BE2C (cell line): ENCODE data around the gene RASL10B.
"Not testable (repeated sequence)": the region's sequence is repeated elsewhere in the genome, so short reads cannot be mapped to it uniquely, and the experiment has no call there.

Experiments used
- DNase-seq: peaks from one replicate; pipeline ENCODE4 v3.0.0-alpha.2; 2020
- H3K27me3 ChIP-seq: fragments of 250-450 bp; sonication (Bioruptor Pico); 2 replicates; pipeline ENCODE4 v1.5.1; 2020; ENCODE audit warnings: mild to moderate bottlenecking
- H3K36me3 ChIP-seq: fragments of 250-450 bp; sonication (Bioruptor Pico); 2 replicates; pipeline ENCODE4 v1.5.1; 2020; ENCODE audit warnings: mild to moderate bottlenecking
- H3K4me1 ChIP-seq: fragments of 250-450 bp; sonication (Bioruptor Pico); 2 replicates; pipeline ENCODE4 v1.5.1; 2020
- H3K4me3 ChIP-seq: 2 replicates; pipeline ENCODE4 v1.5.1; 2011; ENCODE audit warnings: low read depth, low read length
- H3K9me3 ChIP-seq: fragments of 250-450 bp; sonication (Bioruptor Pico); 2 replicates; pipeline ENCODE4 v1.5.1; 2020
- CTCF ChIP-seq: IDR thresholded peaks from 2 replicates; pipeline ENCODE4 v1.5.1; 2012; ENCODE audit warnings: mild to moderate bottlenecking, low read depth, low read length

The RASL10B gene

GRCh38 chr17:35750526-35751395, 19.3 kb downstream of the RASL10B start:
- DNase-seq: no peak
- Histone ChIP-seq H3K27me3 (no peaks in the 10 kb centered on the region), H3K9me3 (no peaks in the 10 kb centered on the region), H3K4me3 (peak overlapping the region; percentile 43; the same call in 1 of the 2 replicates), H3K36me3 (no peaks in the 10 kb centered on the region), H3K4me1 (peaks cover 9% of the 10 kb centered on the region)
- no peak for TF ChIP-seq CTCF

GRCh38 chr17:35751541-35751940, 20.1 kb downstream of the RASL10B start:
- H3K4me1 ChIP-seq, DNase-seq, H3K36me3 ChIP-seq, H3K27me3 ChIP-seq, H3K9me3 ChIP-seq, H3K4me3 ChIP-seq: not testable (repeated sequence)

GRCh38 chr17:35752471-35752870, 21.0 kb downstream of the RASL10B start:
- Histone ChIP-seq H3K27me3 (no peaks in the 10 kb centered on the region), H3K4me3 (no peak overlapping the region), H3K36me3 (no peaks in the 10 kb centered on the region), H3K9me3 (no peaks in the 10 kb centered on the region), H3K4me1 (peaks cover 9% of the 10 kb centered on the region)
- no peak for DNase-seq
- no peak for TF ChIP-seq CTCF

GRCh38 chr17:35752945-35753764, 21.7 kb downstream of the RASL10B start, which contains the start of gene GAS2L2:
Gene GAS2L2 (minus strand): TSS chr17:35753239. CDS start chr17:35752850, 389 bp downstream.
- Histone ChIP-seq H3K36me3 (no peaks in the 10 kb centered on the region), H3K4me3 (no peak within 1 kb of the TSS), H3K27me3 (no peaks in the 10 kb centered on the region), H3K4me1 (peaks cover 8% of the 10 kb centered on the region), H3K9me3 (no peaks in the 10 kb centered on the region)
- TF ChIP-seq CTCF: no peak
- no peak for DNase-seq

- Histone ChIP-seq H3K36me3 (no peaks in the 10 kb centered on the region), H3K27me3 (no peaks in the 10 kb centered on the region), H3K4me3 (no peak overlapping the region), H3K4me1 (no peaks in the 10 kb centered on the region), H3K9me3 (no peaks in the 10 kb centered on the region)
- no peak for TF ChIP-seq CTCF
- DNase-seq: no peak
Measured at GRCh38 chr17:35757243-35757642, 25.8 kb downstream of the RASL10B start.

GRCh38 chr17:35760587-35760986, 29.1 kb downstream of the RASL10B start, which contains the start of gene C17orf50:
Gene C17orf50 (plus strand): TSS chr17:35760887. CDS start chr17:35760942, 55 bp downstream.
- Histone ChIP-seq H3K27me3 (no peaks in the 10 kb centered on the region), H3K4me1 (peaks cover 7% of the 10 kb centered on the region), H3K4me3 (no peak within 1 kb of the TSS), H3K36me3 (no peaks in the 10 kb centered on the region), H3K9me3 (no peaks in the 10 kb centered on the region)
- no peak for TF ChIP-seq CTCF
- DNase-seq: no peak
